H1 (cell line): ENCODE results near the gene MED17.
A peak's percentile ranks its signal among the peaks of the same experiment; 100 is the strongest.

ENCODE experiments used
- BRCA1 ChIP-seq: IDR thresholded peaks from 2 replicates; pipeline ENCODE4 v1.6.1; 2012; ENCODE audit warnings: low read depth, low read length, improper control_type of control experiment
- EP300 ChIP-seq, 2 experiments: IDR thresholded peaks; 1 replicate in 1 of 2; 2 replicates in 1 of 2; pipeline ENCODE4 v1.6.1; 2011 to 2012; ENCODE audit warnings: low read depth in 2 of 2, low read length in 2 of 2, mild to moderate bottlenecking in 2 of 2, borderline replicate concordance in 1 of 2, inconsistent platforms in 1 of 2, moderate library complexity in 1 of 2
- EZH2 ChIP-seq: fragments of 200-600 bp; sonication (generic); IDR thresholded peaks from 2 replicates; pipeline ENCODE4 v1.7.1; 2012; ENCODE audit warnings: low read depth, mild to moderate bottlenecking, moderate library complexity, low read length, inconsistent platforms; ENCODE audit not compliant: severe bottlenecking
- GABPA ChIP-seq: IDR thresholded peaks from 2 replicates; pipeline ENCODE4 v1.6.1; 2011; ENCODE audit warnings: mild to moderate bottlenecking, low read length, moderate library complexity, borderline replicate concordance; ENCODE audit not compliant: insufficient read depth
- POLR2A ChIP-seq, 2 experiments: IDR thresholded peaks; 1 replicate in 1 of 2; 2 replicates in 1 of 2; pipeline ENCODE4 v1.6.1; 2011; ENCODE audit warnings: low read depth in 2 of 2, low read length in 2 of 2, mild to moderate bottlenecking in 2 of 2; ENCODE audit errors: control extremely low read depth in 1 of 2
- RAD21 ChIP-seq, 2 experiments: IDR thresholded peaks in 1 of 2; conservative IDR thresholded peaks in 1 of 2; 2 replicates each; pipeline ENCODE4 v1.6.1; 2011; ENCODE audit warnings: low read depth in 2 of 2, low read length in 2 of 2, improper control_type of control experiment in 1 of 2, inconsistent platforms in 1 of 2, mild to moderate bottlenecking in 1 of 2, moderate library complexity in 1 of 2
- ZNF274 ChIP-seq: IDR thresholded peaks from 2 replicates; pipeline ENCODE4 v1.7.0; 2012; ENCODE audit warnings: low read length, borderline replicate concordance; ENCODE audit errors: extremely low read depth
- TF ChIP-seq, protein P1 (sequence below), 3 experiments: IDR thresholded peaks; 1 replicate in 2 of 3; 2 replicates in 1 of 3; pipeline versions ENCODE4 v1.5.1 to v1.6.1; 2011; ENCODE audit warnings: low read length in 3 of 3, mild to moderate bottlenecking in 3 of 3, inconsistent platforms in 2 of 3, low read depth in 1 of 3, moderate library complexity in 1 of 3; ENCODE audit not compliant: insufficient read depth in 1 of 3; ENCODE audit errors: control extremely low read depth in 1 of 3
- TF ChIP-seq, protein P2 (sequence below): IDR thresholded peaks from 2 replicates; pipeline ENCODE4 v1.6.1; 2011; ENCODE audit warnings: low read depth, mild to moderate bottlenecking, low read length; ENCODE audit not compliant: insufficient read depth

- TF ChIP-seq POLR2A (IDR thresholded peaks at IDR 0.05; ENCODE audit: control extremely low read depth in 1 of 2, low read depth in 2 of 2, low read length in 2 of 2) (no peak), EZH2 (no peak), EP300 (IDR thresholded peaks at IDR 0.05; ENCODE audit: borderline replicate concordance in 1 of 2, low read depth in 2 of 2, low read length in 2 of 2) (no peak), ZNF274 (no peak), RAD21 (IDR thresholded peaks at IDR 0.05 in 1 of 2, conservative IDR thresholded peaks at IDR 0.05 in 1 of 2; ENCODE audit: low read depth in 2 of 2, low read length in 2 of 2) (0 out of 4 replicates have a peak, but pooled peaks of 1 of the 2 experiments have one; percentile 4), BRCA1 (no peak), GABPA (no peak)
- TF ChIP-seq, protein P1, sequence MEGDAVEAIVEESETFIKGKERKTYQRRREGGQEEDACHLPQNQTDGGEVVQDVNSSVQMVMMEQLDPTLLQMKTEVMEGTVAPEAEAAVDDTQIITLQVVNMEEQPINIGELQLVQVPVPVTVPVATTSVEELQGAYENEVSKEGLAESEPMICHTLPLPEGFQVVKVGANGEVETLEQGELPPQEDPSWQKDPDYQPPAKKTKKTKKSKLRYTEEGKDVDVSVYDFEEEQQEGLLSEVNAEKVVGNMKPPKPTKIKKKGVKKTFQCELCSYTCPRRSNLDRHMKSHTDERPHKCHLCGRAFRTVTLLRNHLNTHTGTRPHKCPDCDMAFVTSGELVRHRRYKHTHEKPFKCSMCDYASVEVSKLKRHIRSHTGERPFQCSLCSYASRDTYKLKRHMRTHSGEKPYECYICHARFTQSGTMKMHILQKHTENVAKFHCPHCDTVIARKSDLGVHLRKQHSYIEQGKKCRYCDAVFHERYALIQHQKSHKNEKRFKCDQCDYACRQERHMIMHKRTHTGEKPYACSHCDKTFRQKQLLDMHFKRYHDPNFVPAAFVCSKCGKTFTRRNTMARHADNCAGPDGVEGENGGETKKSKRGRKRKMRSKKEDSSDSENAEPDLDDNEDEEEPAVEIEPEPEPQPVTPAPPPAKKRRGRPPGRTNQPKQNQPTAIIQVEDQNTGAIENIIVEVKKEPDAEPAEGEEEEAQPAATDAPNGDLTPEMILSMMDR (IDR thresholded peaks at IDR 0.05; ENCODE audit: control extremely low read depth in 1 of 3, insufficient read depth in 1 of 3, low read depth in 1 of 3, low read length in 3 of 3), result peak in 2 of 3 experiments; percentile 35 to 64; a peak in 2 of 4 replicates
- TF ChIP-seq, protein P2, sequence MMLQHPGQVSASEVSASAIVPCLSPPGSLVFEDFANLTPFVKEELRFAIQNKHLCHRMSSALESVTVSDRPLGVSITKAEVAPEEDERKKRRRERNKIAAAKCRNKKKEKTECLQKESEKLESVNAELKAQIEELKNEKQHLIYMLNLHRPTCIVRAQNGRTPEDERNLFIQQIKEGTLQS, result no peak
These were observed 8.8 kb upstream of the MED17 start for GRCh38 chr11:93775289-93775688.
